ENCODE results near the gene RCBTB2.

RCBTB2 gene

GRCh38 chr13:48576448-48577010 is 43.6 kb upstream of the RCBTB2 start:
- no peak for TF ChIP-seq CTCF (IDR thresholded peaks at IDR 0.05; ENCODE audit: low read depth, low read length)
- H3K4me3 ChIP-seq (ENCODE audit: low read depth, low read length), result no peak overlapping the region

- TF ChIP-seq CTCF (IDR thresholded peaks at IDR 0.05; ENCODE audit: low read depth, low read length), result no peak
- H3K4me3 ChIP-seq (ENCODE audit: low read depth, low read length), result no peak overlapping the region
Measured at GRCh38 chr13:48575031-48575430, 42.2 kb upstream of the RCBTB2 start.

GRCh38 chr13:48574041-48574796 is 41.3 kb upstream of the RCBTB2 start:
- TF ChIP-seq CTCF (IDR thresholded peaks at IDR 0.05; ENCODE audit: low read depth, low read length), result no peak
- H3K4me3 ChIP-seq (ENCODE audit: low read depth, low read length), result no peak overlapping the region

- no peak overlapping the region for H3K4me3 ChIP-seq (ENCODE audit: low read depth, low read length)
- no peak for TF ChIP-seq CTCF (IDR thresholded peaks at IDR 0.05; ENCODE audit: low read depth, low read length)
Measured at GRCh38 chr13:48573213-48574007, 40.5 kb upstream of the RCBTB2 start.

- TF ChIP-seq CTCF (IDR thresholded peaks at IDR 0.05; ENCODE audit: low read depth, low read length), result no peak
- peak overlapping the region; percentile 23 for H3K4me3 ChIP-seq (ENCODE audit: low read depth, low read length)
Measured at GRCh38 chr13:48571126-48571913, 38.4 kb upstream of the RCBTB2 start.

GRCh38 chr13:48570216-48570828 is 37.4 kb upstream of the RCBTB2 start:
- TF ChIP-seq CTCF (IDR thresholded peaks at IDR 0.05; ENCODE audit: low read depth, low read length), result no peak
- H3K4me3 ChIP-seq (ENCODE audit: low read depth, low read length), result no peak overlapping the region
